Anterior cingulate cortex (tissue), 58 donors: Measurements from ENCODE around the gene ITPR2.
"Not testable (repeated sequence)": the region's sequence is repeated elsewhere in the genome, so short reads cannot be mapped to it uniquely, and the experiment has no call there.

Experiments used
- DNase-seq, 58 donors: peaks; one replicate each; lab custom pipeline; 2025; lab: John Stamatoyannopoulos, UW

ITPR2 gene

GRCh38 chr12:26546535-26547314 lies 286.3 kb downstream of the ITPR2 start:
- DNase-seq = no peak

GRCh38 chr12:26539131-26539530 lies 293.9 kb downstream of the ITPR2 start:
- DNase-seq = no peak

- no peak for DNase-seq
Measured at GRCh38 chr12:26537651-26538050, 295.3 kb downstream of the ITPR2 start.

GRCh38 chr12:26537126-26537525 lies 295.9 kb downstream of the ITPR2 start:
- DNase-seq = no peak

GRCh38 chr12:26535826-26536225 lies 297.2 kb downstream of the ITPR2 start:
- DNase-seq = peak in 2 of 58 donors; percentile 11 to 39

GRCh38 chr12:26534071-26534470 lies 298.9 kb downstream of the ITPR2 start:
- DNase-seq = no peak

GRCh38 chr12:26533211-26533610 lies 299.8 kb downstream of the ITPR2 start:
- no peak for DNase-seq

GRCh38 chr12:26530461-26530860 lies 302.5 kb downstream of the ITPR2 start:
- no peak for DNase-seq

GRCh38 chr12:26528943-26529342 lies 304.1 kb downstream of the ITPR2 start:
- DNase-seq = no peak

GRCh38 chr12:26527682-26528081 lies 305.3 kb downstream of the ITPR2 start:
- DNase-seq = no peak

- no peak for DNase-seq
Measured at GRCh38 chr12:26524862-26525465, 308.0 kb downstream of the ITPR2 start.

- peak in 57 of 58 donors; percentile 10 to 93 (median 82) for DNase-seq
Measured at GRCh38 chr12:26523708-26524150, 309.3 kb downstream of the ITPR2 start.

- DNase-seq = no peak
Measured at GRCh38 chr12:26520869-26521268, 312.1 kb downstream of the ITPR2 start.

GRCh38 chr12:26520109-26520508 lies 312.9 kb downstream of the ITPR2 start:
- DNase-seq = no peak

GRCh38 chr12:26519462-26519861 lies 313.5 kb downstream of the ITPR2 start:
- DNase-seq = no peak

GRCh38 chr12:26517320-26517719 lies 315.7 kb downstream of the ITPR2 start:
- not testable (repeated sequence) for DNase-seq

GRCh38 chr12:26514364-26514763 lies 318.6 kb downstream of the ITPR2 start:
- no peak for DNase-seq

- no peak for DNase-seq
Measured at GRCh38 chr12:26513363-26514043, 319.5 kb downstream of the ITPR2 start.

- DNase-seq = no peak
Measured at GRCh38 chr12:26512213-26512612, 320.8 kb downstream of the ITPR2 start.

GRCh38 chr12:26510354-26510674 lies 322.7 kb downstream of the ITPR2 start:
- no peak for DNase-seq

GRCh38 chr12:26507613-26508012 lies 325.4 kb downstream of the ITPR2 start:
- DNase-seq = no peak
